ENCODE data around the gene COX19.

The COX19 gene, protein sequence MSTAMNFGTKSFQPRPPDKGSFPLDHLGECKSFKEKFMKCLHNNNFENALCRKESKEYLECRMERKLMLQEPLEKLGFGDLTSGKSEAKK

DNA sequence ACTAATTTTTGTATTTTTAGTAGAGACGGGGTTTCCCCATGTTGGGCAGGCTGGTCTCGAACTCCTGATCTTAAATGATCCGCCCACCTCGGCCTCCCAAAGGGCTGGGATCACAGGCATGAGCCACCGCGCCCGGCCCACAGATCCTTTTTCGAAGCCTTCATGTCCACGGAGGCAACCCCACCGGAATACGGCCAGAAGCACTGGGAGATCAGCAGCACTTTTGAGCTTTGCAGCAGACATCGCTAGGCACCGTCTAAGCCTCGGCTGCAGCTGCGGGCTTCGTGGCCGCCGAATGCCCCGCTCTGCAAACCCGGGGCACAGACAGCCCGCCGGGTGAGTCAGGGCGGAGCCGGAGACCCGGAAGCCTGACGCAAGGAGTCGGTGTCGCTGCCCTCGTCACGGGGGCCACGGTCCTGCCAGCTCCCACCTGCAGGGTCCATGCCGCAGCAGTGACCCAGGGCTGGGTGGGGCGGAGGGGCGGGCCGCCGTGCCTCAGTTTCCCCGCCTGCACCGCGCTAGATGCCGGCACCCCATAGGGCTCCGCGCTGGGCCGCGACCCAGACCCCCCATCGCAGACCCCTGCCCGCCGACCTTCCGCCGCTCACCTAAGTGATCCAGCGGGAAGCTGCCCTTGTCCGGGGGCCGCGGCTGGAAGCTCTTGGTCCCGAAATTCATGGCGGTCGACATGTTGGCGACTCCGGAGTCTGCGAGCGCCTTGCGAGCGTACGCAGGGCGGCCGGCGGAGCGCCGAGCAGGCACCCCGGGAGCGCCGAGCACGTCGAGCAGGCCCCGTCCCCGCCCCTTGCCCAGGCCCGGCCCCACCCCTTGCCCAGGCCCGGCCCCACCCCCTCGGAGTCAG is at the start of gene COX19:
TSS of gene COX19 (minus strand) at position 730 of the 862 bp plus-strand sequence. CDS start at position 690, 40 bp downstream.
- H3K4me3 ChIP-seq (replicated peaks; ENCODE audit: low read depth, low read length), result peak within 1 kb of the TSS; percentile 94
- TF ChIP-seq, protein P1, sequence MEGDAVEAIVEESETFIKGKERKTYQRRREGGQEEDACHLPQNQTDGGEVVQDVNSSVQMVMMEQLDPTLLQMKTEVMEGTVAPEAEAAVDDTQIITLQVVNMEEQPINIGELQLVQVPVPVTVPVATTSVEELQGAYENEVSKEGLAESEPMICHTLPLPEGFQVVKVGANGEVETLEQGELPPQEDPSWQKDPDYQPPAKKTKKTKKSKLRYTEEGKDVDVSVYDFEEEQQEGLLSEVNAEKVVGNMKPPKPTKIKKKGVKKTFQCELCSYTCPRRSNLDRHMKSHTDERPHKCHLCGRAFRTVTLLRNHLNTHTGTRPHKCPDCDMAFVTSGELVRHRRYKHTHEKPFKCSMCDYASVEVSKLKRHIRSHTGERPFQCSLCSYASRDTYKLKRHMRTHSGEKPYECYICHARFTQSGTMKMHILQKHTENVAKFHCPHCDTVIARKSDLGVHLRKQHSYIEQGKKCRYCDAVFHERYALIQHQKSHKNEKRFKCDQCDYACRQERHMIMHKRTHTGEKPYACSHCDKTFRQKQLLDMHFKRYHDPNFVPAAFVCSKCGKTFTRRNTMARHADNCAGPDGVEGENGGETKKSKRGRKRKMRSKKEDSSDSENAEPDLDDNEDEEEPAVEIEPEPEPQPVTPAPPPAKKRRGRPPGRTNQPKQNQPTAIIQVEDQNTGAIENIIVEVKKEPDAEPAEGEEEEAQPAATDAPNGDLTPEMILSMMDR (IDR thresholded peaks at IDR 0.05; ENCODE audit: low read depth, low read length, missing control alignments), result no peak
- peak; percentile 33 for DNase-seq (ENCODE audit: extremely low read depth, low read depth)

DNA sequence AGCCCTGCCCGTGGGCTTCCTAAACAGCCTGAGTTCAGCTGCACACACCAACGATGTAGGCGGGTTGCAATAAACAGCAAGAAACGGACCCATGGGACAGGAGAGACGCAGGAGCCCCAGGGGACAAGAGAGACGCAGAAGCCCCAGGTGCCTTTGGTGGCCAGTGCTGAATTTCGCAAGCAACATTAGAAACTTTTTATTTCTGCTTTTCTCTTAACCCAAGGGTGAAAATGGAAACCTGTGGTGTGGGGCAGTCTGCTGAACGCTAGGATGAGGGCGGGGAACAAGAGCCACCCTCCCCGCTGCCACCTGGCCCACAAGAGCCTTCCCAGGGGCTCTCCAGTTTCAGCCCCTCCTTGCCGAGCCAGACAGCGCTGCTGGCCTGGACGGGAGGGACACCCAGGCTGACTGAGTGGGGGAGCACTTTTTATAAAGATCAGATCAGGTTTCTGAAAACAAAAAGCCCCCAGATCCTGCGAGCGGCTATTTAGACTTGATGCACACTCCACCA is 49.0 kb upstream of the COX19 start:
- no peak overlapping the region for H3K4me3 ChIP-seq (replicated peaks; ENCODE audit: low read depth, low read length)
- no peak for DNase-seq (ENCODE audit: extremely low read depth, low read depth)
- TF ChIP-seq, protein P1 (IDR thresholded peaks at IDR 0.05; ENCODE audit: low read depth, low read length, missing control alignments), result no peak

DNA sequence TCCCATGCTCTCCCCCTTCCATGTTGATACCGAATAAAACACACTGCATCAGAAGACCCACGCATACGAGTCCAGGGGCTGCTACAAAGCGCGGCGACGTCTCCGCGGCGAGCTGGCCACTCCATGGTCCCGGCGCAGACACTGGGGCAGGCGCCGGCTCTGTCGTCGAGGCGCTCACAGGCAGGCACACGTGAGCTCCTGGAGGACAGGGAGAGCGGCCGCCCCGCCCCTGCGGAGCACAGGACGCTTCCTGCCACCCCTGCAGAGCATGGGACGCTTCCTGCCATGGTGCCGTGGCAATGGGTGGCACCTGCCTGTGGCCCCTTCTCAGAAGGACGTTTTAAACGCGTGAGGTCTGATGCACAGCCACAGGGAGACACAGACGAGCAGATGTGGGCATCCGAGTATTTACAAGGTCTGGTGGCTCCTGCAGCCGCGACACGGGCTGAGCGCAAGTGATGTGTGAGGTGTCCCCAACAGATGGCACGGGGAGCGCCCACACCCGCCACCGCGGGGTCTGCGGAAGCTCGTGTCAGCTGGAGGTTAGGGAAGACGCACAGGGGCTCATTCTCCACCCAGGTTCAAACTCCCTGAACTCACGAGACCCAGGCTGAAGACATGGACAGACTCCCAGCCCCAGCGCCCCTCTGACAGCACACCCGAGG is 47.6 kb upstream of the COX19 start:
- H3K4me3 ChIP-seq (replicated peaks; ENCODE audit: low read depth, low read length), result no peak overlapping the region
- DNase-seq (ENCODE audit: extremely low read depth, low read depth), result no peak
- TF ChIP-seq, protein P1 (IDR thresholded peaks at IDR 0.05; ENCODE audit: low read depth, low read length, missing control alignments), result no peak

DNA sequence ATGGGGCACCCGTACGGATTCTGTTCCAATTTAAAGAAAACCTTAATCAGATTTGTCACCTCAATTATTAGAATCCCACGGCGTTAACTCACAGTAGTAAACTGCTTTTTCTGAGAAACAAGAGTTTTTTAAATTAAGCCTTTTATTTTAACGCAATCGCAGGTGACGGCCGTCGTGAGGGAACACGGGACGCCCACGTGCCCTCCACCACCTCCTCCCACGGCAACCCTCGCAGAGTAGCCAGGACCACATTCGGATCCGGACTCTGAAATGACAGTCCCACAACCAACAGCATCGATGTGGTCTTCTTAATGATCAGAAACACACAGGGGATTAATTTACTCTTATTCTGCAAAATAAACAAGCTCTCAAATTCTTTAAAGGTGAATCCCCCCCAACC is 47.0 kb upstream of the COX19 start:
- TF ChIP-seq, protein P1 (IDR thresholded peaks at IDR 0.05; ENCODE audit: low read depth, low read length, missing control alignments), result no peak
- no peak overlapping the region for H3K4me3 ChIP-seq (replicated peaks; ENCODE audit: low read depth, low read length)
- DNase-seq (ENCODE audit: extremely low read depth, low read depth), result no peak

DNA sequence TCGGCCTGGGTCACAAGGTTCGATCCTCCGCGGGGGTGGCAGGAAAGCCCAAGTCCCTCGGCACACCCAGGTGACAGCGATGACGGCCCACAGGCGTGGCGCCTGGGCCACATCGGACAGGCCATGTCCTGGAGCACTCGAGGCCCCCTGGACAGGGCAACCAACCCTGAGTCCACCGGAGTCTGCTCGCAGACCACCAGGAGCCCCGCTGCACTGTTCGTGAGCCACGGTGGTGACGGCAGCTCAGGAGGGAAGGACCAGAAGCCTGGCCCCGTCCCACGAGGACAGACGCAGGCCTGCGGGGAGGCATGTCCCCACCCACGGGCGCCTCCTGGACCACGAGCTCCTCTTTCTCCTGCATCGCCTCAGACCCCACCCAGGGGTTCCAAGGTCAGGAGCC is 46.6 kb upstream of the COX19 start:
- no peak for DNase-seq (ENCODE audit: extremely low read depth, low read depth)
- TF ChIP-seq, protein P1 (IDR thresholded peaks at IDR 0.05; ENCODE audit: low read depth, low read length, missing control alignments), result no peak
- H3K4me3 ChIP-seq (replicated peaks; ENCODE audit: low read depth, low read length), result no peak overlapping the region

DNA sequence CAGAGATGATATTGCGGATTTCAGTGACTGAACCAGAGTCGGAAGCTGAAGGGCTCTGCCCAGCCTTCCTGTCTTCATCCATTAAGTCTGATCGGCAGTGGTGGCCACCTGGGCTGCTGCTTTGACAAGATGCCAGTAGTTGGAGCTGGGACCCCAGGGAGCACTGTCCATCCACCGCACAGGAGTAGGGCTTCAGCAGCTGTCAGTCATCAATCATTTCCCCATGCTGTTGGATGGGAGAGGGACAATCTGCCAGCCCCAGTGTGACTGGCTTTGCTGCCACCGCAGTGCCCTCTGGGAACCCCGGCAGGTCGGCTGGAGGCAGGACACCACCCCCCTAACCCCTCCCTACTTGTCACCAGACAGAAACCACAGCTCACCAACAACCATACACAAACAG is 46.0 kb upstream of the COX19 start:
- TF ChIP-seq, protein P1 (IDR thresholded peaks at IDR 0.05; ENCODE audit: low read depth, low read length, missing control alignments), result no peak
- no peak for DNase-seq (ENCODE audit: extremely low read depth, low read depth)
- H3K4me3 ChIP-seq (replicated peaks; ENCODE audit: low read depth, low read length), result no peak overlapping the region

All from HFF-Myc (cell line).